Type B pancreatic cell (in vitro differentiated cells): Measurements from ENCODE around the gene FBXO4. TPM values are rescaled to one million over a fixed set of nuclear protein-coding genes. Genes with fewer than 3 reads are reported as not detected.

ENCODE experiments used
- DNase-seq: peaks from one replicate; pipeline ENCODE4 v3.0.0; 2021; ENCODE audit warnings: mixed read lengths; ENCODE audit not compliant: unreplicated experiment; ENCODE audit errors: extremely low spot score
- H3K27ac Mint-ChIP-seq: 2 replicates; pipeline ENCODE4 v1.8.0; 2021; ENCODE audit warnings: mild to moderate bottlenecking, mixed read lengths
- H3K27me3 Mint-ChIP-seq: 2 replicates; pipeline ENCODE4 v1.8.0; 2021; ENCODE audit warnings: mixed read lengths
- H3K36me3 Mint-ChIP-seq: 2 replicates; pipeline ENCODE4 v1.8.0; 2021; ENCODE audit warnings: mixed read lengths
- H3K4me1 Mint-ChIP-seq: one replicate; pipeline ENCODE4 v1.8.0; 2021; ENCODE audit warnings: mixed read lengths; ENCODE audit not compliant: unreplicated experiment
- H3K4me3 Mint-ChIP-seq: 2 replicates; pipeline ENCODE4 v1.8.0; 2021; ENCODE audit warnings: mild to moderate bottlenecking, mixed read lengths
- H3K9me3 Mint-ChIP-seq: 2 replicates; pipeline ENCODE4 v1.8.0; 2021; ENCODE audit warnings: mixed read lengths
- total RNA-seq: library from RNA; stranded (reverse); gene quantifications from 2 replicates; pipeline ENCODE4 v1.2.1, GENCODE V29; 2021; ENCODE audit warnings: low replicate concordance
- TF ChIP-seq, protein P1 (sequence below): fragments of 200-600 bp; sonication (generic); conservative IDR thresholded peaks from 2 replicates; pipeline ENCODE4 v1.5.0; 2021; ENCODE audit warnings: antibody characterized with exemption, mild to moderate bottlenecking

FBXO4 gene
- total RNA-seq, 1 donor from 2014 or later: 7.9 TPM

DNA sequence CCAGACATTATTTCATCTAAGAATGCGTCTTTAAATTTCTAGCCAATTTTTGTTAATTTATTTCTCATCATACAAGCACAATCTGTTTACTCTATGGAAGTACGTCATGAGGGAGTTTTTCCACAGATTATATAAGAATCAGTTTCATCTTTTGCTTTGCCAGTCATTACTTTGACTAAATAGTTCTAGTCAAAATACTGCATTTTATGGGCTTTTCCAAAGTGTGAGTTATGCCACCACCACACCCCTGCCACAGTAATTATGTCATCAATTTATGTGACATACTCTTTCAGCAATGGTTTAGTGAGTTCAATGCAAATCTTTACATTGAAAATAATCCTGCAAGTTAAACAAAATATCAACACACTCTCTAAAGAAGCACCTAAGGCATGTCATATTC, 18.9 kb upstream of the FBXO4 start:
- Mint-ChIP-seq H3K27ac (peak overlapping the region; percentile 0), H3K9me3 (no peaks in the 10 kb centered on the region), H3K4me3 (peak overlapping the region; percentile 35), H3K27me3 (no peaks in the 10 kb centered on the region), H3K4me1 (peaks cover 21% of the 10 kb centered on the region), H3K36me3 (peaks cover 17% of the 10 kb centered on the region)
- TF ChIP-seq, protein P1, sequence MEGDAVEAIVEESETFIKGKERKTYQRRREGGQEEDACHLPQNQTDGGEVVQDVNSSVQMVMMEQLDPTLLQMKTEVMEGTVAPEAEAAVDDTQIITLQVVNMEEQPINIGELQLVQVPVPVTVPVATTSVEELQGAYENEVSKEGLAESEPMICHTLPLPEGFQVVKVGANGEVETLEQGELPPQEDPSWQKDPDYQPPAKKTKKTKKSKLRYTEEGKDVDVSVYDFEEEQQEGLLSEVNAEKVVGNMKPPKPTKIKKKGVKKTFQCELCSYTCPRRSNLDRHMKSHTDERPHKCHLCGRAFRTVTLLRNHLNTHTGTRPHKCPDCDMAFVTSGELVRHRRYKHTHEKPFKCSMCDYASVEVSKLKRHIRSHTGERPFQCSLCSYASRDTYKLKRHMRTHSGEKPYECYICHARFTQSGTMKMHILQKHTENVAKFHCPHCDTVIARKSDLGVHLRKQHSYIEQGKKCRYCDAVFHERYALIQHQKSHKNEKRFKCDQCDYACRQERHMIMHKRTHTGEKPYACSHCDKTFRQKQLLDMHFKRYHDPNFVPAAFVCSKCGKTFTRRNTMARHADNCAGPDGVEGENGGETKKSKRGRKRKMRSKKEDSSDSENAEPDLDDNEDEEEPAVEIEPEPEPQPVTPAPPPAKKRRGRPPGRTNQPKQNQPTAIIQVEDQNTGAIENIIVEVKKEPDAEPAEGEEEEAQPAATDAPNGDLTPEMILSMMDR: no peak
- no peak for DNase-seq

DNA sequence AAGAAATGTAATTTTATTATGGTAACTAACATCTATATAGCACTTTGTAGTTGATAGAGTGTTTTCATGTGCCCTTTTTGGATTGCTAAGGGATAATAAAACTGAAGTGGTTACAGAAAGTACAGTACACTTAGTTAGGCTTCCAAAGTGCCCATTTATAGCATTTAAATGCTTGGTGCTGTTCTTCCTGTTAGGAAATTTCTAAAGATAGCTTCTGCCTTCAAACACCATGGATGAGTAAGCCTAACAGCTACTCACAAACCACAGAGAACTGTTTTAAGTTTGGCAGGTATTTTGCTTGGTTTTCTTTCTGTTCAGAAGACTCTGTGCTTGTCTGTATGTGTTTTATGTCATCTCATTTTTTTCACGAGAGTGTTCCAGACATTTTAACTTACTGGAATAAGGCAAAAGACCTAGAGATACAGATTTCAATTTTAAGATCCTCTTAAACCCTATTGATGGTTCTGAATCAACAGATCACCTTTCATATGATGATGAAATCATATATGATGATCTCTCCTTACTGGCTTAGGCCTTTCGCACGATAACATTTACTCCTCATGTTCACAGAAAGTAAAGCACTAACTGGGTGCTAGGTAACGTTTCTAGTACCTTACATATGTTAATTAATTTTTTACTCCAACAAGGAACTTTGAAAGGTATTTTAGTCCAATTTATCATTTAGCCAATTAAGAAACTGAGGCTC, 16.6 kb upstream of the FBXO4 start:
- TF ChIP-seq, protein P1: no peak
- Mint-ChIP-seq H3K4me3 (no peak overlapping the region), H3K9me3 (no peaks in the 10 kb centered on the region), H3K27ac (no peak overlapping the region), H3K27me3 (no peaks in the 10 kb centered on the region), H3K4me1 (peaks cover 21% of the 10 kb centered on the region), H3K36me3 (peaks cover 30% of the 10 kb centered on the region)
- no peak for DNase-seq

DNA sequence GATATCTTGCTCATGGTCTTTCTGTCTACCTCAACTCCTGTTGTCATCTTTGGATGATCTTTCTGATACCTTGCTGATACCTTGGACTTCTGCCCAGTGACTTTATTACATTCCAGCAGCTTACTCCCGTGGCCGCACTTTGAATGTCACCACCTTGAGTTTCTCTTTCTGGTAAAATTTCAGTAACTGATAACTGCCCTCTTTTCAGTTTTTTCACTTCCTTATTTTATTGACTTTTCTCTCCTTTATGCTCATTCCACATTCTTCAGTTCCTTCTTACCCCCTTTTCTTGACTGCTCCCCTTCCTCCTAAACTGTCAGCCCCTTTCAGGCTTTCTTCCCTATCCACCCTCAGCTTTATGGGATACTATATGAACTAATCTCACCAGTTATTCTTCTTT, 7.0 kb upstream of the FBXO4 start:
- TF ChIP-seq, protein P1: no peak
- H3K4me1 Mint-ChIP-seq: no peaks in the 10 kb centered on the region
- H3K27ac Mint-ChIP-seq: no peak overlapping the region
- no peak overlapping the region for H3K4me3 Mint-ChIP-seq
- no peaks in the 10 kb centered on the region for H3K9me3 Mint-ChIP-seq
- H3K27me3 Mint-ChIP-seq: no peaks in the 10 kb centered on the region
- DNase-seq: no peak
- peaks cover 41% of the 10 kb centered on the region for H3K36me3 Mint-ChIP-seq

DNA sequence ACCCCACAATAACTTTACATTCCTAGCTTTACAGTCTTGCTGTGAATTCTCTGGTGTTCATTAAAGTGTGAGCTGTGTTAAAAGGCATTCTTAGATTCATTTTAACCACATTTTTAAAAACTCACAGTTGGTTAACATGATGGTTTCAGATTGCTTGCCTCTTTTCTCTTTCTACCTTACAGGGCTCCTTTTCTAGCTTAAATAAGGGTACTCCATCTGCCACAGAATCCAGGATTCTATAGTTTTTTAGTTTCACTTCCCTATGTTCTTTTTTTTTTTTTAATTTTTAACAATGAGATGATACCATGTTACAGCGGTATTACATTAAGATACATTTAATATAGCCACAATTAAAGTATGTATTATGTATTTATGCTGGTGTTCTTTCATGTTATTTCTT, 3.9 kb upstream of the FBXO4 start:
- Mint-ChIP-seq H3K9me3 (no peaks in the 10 kb centered on the region), H3K27me3 (no peaks in the 10 kb centered on the region), H3K36me3 (peaks cover 32% of the 10 kb centered on the region), H3K27ac (no peak overlapping the region), H3K4me3 (no peak overlapping the region), H3K4me1 (peaks cover 9% of the 10 kb centered on the region)
- TF ChIP-seq, protein P1: no peak
- no peak for DNase-seq

DNA sequence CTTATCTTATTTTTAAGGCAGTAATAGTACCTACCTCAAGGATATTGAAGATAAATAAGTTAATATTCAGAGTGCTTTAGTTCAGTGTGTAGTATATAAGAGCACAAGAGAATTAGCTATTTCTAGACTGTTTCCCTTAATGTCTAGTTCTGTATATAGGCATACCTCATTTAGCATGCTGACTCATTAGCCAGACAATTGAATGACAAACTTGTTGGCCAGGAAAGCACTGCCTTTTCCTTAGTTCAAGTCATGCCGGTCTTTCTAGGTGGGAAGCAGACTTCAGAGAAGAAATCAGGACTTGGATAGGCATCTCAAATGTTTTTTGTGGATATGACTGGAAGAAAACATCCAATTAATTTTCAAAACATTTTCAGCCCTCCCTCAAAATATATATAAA, 3.2 kb upstream of the FBXO4 start:
- no peak for DNase-seq
- Mint-ChIP-seq H3K4me3 (no peak overlapping the region), H3K27ac (no peak overlapping the region), H3K36me3 (peaks cover 31% of the 10 kb centered on the region), H3K9me3 (no peaks in the 10 kb centered on the region), H3K4me1 (peaks cover 9% of the 10 kb centered on the region), H3K27me3 (no peaks in the 10 kb centered on the region)
- TF ChIP-seq, protein P1: no peak

DNA sequence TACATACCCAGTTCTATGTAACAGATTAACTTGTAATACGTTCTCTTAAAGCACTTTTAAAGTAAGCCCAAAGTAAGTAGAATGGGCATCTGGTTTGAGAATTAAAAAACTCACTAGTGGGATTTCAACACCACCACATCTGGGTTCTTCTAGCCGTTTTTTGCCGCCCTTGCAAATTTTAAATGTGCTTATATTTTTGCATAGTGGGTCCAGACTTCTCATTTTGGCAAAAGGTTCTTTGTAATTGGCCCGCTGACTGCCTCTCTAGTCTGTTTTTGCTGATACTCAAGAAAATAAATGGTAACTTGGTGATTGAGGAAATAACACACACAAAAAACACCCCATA, 582 bp upstream of the FBXO4 start:
- no peak for DNase-seq
- TF ChIP-seq, protein P1: no peak
- H3K4me3 Mint-ChIP-seq: peak overlapping the region; percentile 91
- peak overlapping the region; percentile 91 for H3K27ac Mint-ChIP-seq
- no peaks in the 10 kb centered on the region for H3K9me3 Mint-ChIP-seq
- H3K4me1 Mint-ChIP-seq: peaks cover 9% of the 10 kb centered on the region
- peaks cover 19% of the 10 kb centered on the region for H3K36me3 Mint-ChIP-seq
- no peaks in the 10 kb centered on the region for H3K27me3 Mint-ChIP-seq
